Stimulated activated naive CD8-positive, alpha-beta T cell treated with anti-CD3 and anti-CD28 coated beads, Interleukin-15, amount 100 ng/mL, for 72 hours (primary cell): ENCODE results near the gene FADD.
"Not testable (repeated sequence)": the region's sequence is repeated elsewhere in the genome, so short reads cannot be mapped to it uniquely, and the experiment has no call there.

Source experiments
- ATAC-seq: fragments of 150-1000 bp; cut with Tn5 transposase; 2 replicates; pipeline ENCODE4 v1.10.0; 2021; ENCODE audit warnings: mild to moderate bottlenecking, moderate library complexity
- DNase-seq, 2 donors: peaks; one replicate each; pipeline ENCODE4 v3.0.0; 2021 to 2022
- H3K27ac Mint-ChIP-seq, 2 donors: one replicate each; pipeline ENCODE4 v1.8.0; 2022; ENCODE audit warnings: mild to moderate bottlenecking in 2 of 2, mixed read lengths in 2 of 2, moderate library complexity in 2 of 2
- H3K27me3 Mint-ChIP-seq: one replicate; pipeline ENCODE4 v1.8.0; 2022; ENCODE audit warnings: mixed read lengths
- H3K4me1 Mint-ChIP-seq: one replicate; pipeline ENCODE4 v1.8.0; 2022; ENCODE audit warnings: mild to moderate bottlenecking, mixed read lengths
- H3K4me3 Mint-ChIP-seq, 2 donors: one replicate each; pipeline ENCODE4 v1.8.0; 2022; ENCODE audit warnings: mild to moderate bottlenecking in 2 of 2, mixed read lengths in 2 of 2, moderate library complexity in 1 of 2
- H3K9me3 Mint-ChIP-seq, 2 donors: one replicate each; pipeline ENCODE4 v1.8.0; 2022; ENCODE audit warnings: mixed read lengths in 2 of 2

The FADD gene

GRCh38 chr11:70192666-70193410, 10.3 kb upstream of the FADD start:
- H3K9me3 Mint-ChIP-seq: no peaks in the 10 kb centered on the region
- no peak overlapping the region for H3K27ac Mint-ChIP-seq
- H3K4me3 Mint-ChIP-seq: no peak overlapping the region
- H3K4me1 Mint-ChIP-seq: peaks cover 4% of the 10 kb centered on the region
- peaks cover 14% of the 10 kb centered on the region for H3K27me3 Mint-ChIP-seq
- DNase-seq: no peak
- no peak for ATAC-seq

DNA sequence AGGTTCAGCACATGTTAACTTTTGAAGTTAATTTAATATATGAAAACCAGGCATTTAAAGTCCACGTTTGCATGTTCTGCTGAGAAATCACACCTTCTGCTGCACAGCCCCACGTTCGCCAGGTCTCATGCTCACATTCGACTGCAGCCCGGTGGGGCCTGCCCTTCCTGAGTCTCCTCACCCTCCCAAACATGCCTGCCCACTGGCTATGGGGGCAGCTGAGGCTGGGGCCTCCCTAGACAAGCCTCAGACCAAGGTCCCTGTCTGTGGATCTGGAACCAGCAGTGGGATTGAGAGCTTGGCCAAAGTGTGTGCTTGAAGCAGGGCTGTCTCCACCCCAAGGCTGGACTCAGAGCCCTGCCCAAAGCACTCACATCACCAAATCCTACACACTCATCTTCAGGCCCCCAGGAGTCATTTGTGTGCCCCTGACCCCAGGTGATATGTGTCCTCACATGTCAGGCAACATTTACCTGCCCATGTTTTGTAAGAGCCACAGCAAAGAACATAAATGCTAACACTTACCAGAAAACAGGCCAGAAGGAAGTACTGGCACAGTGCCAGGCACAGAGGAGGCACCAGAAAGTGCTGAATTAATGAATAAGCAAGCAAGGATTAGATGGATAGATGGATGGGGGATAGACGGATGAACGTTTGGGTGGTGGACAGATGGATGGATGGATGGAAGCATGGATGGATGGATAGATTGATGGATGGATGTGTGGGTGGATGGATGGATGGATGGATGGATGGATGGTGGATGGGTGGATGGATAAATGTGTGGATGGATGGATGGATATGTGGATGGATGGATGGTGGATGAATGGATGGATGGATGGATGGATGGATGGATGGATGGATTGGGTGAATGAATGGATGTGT, 9.4 kb upstream of the FADD start:
- no peak for ATAC-seq

DNA sequence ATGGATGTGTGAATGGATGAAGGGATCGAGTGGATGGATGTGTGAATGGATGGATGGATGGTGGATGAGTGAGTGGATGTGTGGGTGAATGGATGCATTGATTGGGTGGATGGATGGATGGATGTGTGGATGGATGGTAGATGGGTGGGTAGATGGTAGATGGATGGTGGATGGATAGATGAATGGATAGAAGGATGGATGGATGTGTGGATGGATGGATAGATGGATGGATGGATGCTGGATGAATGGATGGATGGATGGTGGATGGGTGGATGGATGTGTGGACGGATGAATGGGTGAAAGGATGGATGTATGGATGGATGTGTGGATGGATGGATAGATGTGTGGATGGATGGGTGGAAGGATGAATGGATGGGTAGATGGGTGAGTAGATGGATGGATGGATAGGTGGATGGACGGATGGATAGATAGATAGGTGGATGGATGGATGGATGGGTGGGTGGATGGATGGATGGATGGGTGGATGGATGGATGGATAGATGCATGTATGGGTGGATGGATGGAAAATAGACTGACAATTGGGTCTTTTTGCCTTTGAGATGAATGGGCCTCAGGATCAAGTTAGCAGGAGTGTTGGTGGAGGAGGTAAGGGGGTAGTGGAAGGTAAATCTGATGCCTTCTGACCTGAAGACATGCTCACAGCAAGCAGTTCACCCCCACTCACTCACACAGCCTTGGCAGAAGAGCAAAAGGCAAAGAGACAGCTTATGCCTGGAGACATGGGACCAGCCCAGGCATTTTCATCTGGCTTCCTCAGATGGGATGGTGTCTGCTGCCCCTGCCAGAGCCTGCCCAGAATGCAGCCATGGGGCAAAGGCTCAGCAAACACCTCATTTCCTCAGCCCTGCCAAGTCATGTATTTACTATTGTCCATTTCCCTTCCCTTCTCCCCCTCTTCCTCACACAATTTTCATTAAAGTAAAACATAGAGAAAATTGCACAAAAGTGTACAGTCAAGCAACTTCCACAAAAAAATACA, 8.0 kb upstream of the FADD start:
- ATAC-seq (no peak), DNase-seq (no peak)
- peaks cover 14% of the 10 kb centered on the region for H3K27me3 Mint-ChIP-seq
- H3K27ac Mint-ChIP-seq: no peak overlapping the region
- H3K4me1 Mint-ChIP-seq: peaks cover 4% of the 10 kb centered on the region
- H3K4me3 Mint-ChIP-seq: no peak overlapping the region
- no peaks in the 10 kb centered on the region for H3K9me3 Mint-ChIP-seq

More for the DNA sequence above, 9.4 kb upstream of the FADD start:
- H3K27ac Mint-ChIP-seq: no peak overlapping the region
- H3K4me1 Mint-ChIP-seq: peaks cover 4% of the 10 kb centered on the region
- H3K27me3 Mint-ChIP-seq: peaks cover 14% of the 10 kb centered on the region
- no peak overlapping the region for H3K4me3 Mint-ChIP-seq
- no peaks in the 10 kb centered on the region for H3K9me3 Mint-ChIP-seq
- DNase-seq: no peak

GRCh38 chr11:70200212-70200844, 2.8 kb upstream of the FADD start:
- ATAC-seq: no peak
- Mint-ChIP-seq H3K4me1 (peaks cover 22% of the 10 kb centered on the region), H3K9me3 (no peaks in the 10 kb centered on the region), H3K27me3 (no peaks in the 10 kb centered on the region), H3K27ac (no peak overlapping the region), H3K4me3 (no peak overlapping the region)
- no peak for DNase-seq

GRCh38 chr11:70201047-70201446, 2.0 kb upstream of the FADD start:
- not testable (repeated sequence) for DNase-seq, ATAC-seq, H3K4me3 Mint-ChIP-seq, H3K9me3 Mint-ChIP-seq, H3K27me3 Mint-ChIP-seq, H3K27ac Mint-ChIP-seq
- H3K4me1 Mint-ChIP-seq: peaks cover 29% of the 10 kb centered on the region

DNA sequence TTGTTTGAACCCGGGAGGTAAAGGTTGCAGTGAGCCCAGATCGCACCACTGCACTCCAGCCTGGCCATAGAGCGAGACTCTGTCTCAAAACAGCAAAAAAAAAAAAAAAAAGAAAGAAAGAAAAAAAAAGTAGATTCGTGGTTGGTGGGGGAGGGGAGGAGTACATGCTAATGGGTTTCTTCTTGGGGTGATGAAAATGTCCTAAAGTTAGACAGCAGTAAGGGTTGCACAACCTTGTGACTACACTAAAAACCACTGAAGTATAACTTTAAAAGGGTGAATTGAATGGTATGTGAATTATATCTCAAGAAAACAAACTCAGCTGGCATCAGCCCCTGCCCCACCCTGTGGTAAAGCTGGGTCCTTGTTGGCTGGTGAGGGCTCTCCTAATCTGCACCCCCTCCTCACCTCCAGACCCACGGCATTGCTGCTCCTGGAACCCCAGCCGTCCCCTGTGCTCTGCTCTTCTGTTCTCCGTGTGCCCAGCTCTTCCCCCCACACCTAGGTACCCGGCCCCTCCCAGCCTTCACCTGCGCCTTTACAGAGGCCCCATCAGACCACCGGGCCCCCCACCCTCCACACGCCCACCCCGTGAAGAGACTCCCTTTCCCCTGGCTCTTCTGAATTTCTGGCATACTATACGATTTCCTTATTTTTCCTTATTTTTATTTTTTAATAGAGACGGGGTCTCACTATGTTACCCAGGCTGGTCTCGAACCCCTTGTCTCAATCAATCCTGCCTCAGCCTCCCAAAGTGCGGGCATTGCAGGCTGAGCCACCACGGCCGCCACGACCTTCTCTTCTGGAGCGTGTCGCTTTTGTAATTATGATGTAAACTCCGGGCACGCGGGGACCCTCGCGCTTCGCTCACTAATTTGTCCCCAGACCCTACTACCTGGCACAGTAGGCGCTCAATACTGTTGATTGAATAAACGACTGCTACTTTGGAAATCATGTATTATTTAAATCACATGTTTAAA, 924 bp upstream of the FADD start:
- Mint-ChIP-seq H3K27me3 (no peaks in the 10 kb centered on the region), H3K27ac (peak overlapping the region; percentile 92 to 97), H3K4me3 (peak overlapping the region; percentile 97 to 98), H3K9me3 (no peaks in the 10 kb centered on the region), H3K4me1 (peaks cover 41% of the 10 kb centered on the region)
- DNase-seq (no peak), ATAC-seq (no peak)

GRCh38 chr11:70203751-70204465, 812 bp downstream of the FADD start:
- no peaks in the 10 kb centered on the region for H3K9me3 Mint-ChIP-seq
- H3K4me1 Mint-ChIP-seq: peaks cover 55% of the 10 kb centered on the region
- peak overlapping the region; percentile 97 to 98 for H3K4me3 Mint-ChIP-seq
- peak; percentile 79 for ATAC-seq
- no peaks in the 10 kb centered on the region for H3K27me3 Mint-ChIP-seq
- peak; percentile 79 to 86 for DNase-seq
- peak overlapping the region; percentile 97 to 99 for H3K27ac Mint-ChIP-seq

DNA sequence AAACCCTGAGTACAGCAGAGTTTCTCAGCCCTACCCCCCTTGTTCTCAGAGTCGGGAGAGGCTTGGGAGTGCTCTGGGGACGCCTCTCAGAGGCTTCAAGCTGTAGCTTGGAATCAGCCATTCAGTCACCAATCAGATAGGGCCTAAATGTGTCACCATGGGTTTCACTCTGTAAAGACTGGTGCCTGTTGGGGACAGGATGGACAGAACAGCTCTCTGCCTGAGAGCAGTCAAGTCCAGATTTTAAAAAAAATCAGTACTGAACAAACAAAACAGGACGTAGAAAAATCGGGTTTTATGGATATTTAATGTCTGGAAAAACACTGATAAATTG, 1.3 kb downstream of the FADD start:
- Mint-ChIP-seq H3K9me3 (no peaks in the 10 kb centered on the region), H3K27ac (peak overlapping the region; percentile 97 to 99), H3K4me1 (peaks cover 61% of the 10 kb centered on the region), H3K27me3 (no peaks in the 10 kb centered on the region), H3K4me3 (peak overlapping the region; percentile 97 to 98)
- ATAC-seq (peak; percentile 42), DNase-seq (peak in 1 of 2 donors; percentile 19)

GRCh38 chr11:70205049-70205725, 2.1 kb downstream of the FADD start:
- H3K4me1 Mint-ChIP-seq: peaks cover 67% of the 10 kb centered on the region
- peak overlapping the region; percentile 61 to 90 for H3K27ac Mint-ChIP-seq
- no peaks in the 10 kb centered on the region for H3K27me3 Mint-ChIP-seq
- DNase-seq (no peak), ATAC-seq (no peak)
- H3K4me3 Mint-ChIP-seq: peak overlapping the region; percentile 97 to 98
- H3K9me3 Mint-ChIP-seq: no peaks in the 10 kb centered on the region

DNA sequence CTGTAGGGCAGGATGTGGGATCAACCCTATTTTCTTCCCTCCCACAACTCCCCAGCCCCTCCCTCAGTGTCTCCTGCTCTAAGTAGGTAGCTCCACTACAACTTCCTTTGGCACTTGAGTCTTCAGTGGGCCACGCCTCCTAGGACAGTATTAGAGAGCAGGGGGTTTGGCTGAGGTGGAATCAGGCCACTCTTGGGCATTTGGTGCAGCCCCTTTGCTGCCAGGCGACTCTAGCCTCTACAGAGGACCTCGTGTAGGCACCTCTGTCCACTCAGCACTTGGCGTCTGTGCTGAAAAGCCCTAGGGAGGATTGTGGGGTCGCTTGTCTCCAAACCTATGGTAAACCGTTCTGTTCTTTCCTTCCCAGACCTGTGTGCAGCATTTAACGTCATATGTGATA, 2.7 kb downstream of the FADD start:
- peak overlapping the region; percentile 88 to 90 for H3K27ac Mint-ChIP-seq
- H3K4me1 Mint-ChIP-seq: peaks cover 70% of the 10 kb centered on the region
- no peaks in the 10 kb centered on the region for H3K27me3 Mint-ChIP-seq

GRCh38 chr11:70206226-70206981, 3.3 kb downstream of the FADD start:
- ATAC-seq (no peak), DNase-seq (no peak)
- Mint-ChIP-seq H3K27me3 (no peaks in the 10 kb centered on the region), H3K27ac (peak overlapping the region in 1 of 2 donors; percentile 88), H3K4me1 (peaks cover 70% of the 10 kb centered on the region), H3K9me3 (no peaks in the 10 kb centered on the region), H3K4me3 (peak overlapping the region; percentile 97 to 98)

More for the DNA sequence above, 2.7 kb downstream of the FADD start:
- Mint-ChIP-seq H3K4me3 (peak overlapping the region; percentile 97 to 98), H3K9me3 (no peaks in the 10 kb centered on the region)
- ATAC-seq: no peak
- DNase-seq: no peak

DNA sequence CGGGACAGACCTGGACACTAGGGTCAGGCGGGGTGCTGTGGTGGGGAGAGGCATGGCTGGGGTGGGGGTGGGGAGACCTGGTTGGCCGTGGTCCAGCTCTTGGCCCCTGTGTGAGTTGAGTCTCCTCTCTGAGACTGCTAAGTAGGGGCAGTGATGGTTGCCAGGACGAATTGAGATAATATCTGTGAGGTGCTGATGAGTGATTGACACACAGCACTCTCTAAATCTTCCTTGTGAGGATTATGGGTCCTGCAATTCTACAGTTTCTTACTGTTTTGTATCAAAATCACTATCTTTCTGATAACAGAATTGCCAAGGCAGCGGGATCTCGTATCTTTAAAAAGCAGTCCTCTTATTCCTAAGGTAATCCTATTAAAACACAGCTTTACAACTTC, 3.9 kb downstream of the FADD start:
- Mint-ChIP-seq H3K27ac (peak overlapping the region in 1 of 2 donors; percentile 89), H3K4me3 (no peak overlapping the region), H3K9me3 (no peaks in the 10 kb centered on the region), H3K27me3 (no peaks in the 10 kb centered on the region), H3K4me1 (peaks cover 71% of the 10 kb centered on the region)
- ATAC-seq (no peak), DNase-seq (no peak)
